NCI-H2081 (cell line): ENCODE results near the gene ADAM12.
A peak's percentile ranks its signal among the peaks of the same experiment; 100 is the strongest.

ENCODE experiments used
- DNase-seq, 2 experiments: peaks; one replicate each; lab custom pipeline; 2025; lab: John Stamatoyannopoulos, UW

The ADAM12 gene, protein sequence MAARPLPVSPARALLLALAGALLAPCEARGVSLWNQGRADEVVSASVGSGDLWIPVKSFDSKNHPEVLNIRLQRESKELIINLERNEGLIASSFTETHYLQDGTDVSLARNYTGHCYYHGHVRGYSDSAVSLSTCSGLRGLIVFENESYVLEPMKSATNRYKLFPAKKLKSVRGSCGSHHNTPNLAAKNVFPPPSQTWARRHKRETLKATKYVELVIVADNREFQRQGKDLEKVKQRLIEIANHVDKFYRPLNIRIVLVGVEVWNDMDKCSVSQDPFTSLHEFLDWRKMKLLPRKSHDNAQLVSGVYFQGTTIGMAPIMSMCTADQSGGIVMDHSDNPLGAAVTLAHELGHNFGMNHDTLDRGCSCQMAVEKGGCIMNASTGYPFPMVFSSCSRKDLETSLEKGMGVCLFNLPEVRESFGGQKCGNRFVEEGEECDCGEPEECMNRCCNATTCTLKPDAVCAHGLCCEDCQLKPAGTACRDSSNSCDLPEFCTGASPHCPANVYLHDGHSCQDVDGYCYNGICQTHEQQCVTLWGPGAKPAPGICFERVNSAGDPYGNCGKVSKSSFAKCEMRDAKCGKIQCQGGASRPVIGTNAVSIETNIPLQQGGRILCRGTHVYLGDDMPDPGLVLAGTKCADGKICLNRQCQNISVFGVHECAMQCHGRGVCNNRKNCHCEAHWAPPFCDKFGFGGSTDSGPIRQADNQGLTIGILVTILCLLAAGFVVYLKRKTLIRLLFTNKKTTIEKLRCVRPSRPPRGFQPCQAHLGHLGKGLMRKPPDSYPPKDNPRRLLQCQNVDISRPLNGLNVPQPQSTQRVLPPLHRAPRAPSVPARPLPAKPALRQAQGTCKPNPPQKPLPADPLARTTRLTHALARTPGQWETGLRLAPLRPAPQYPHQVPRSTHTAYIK

DNA sequence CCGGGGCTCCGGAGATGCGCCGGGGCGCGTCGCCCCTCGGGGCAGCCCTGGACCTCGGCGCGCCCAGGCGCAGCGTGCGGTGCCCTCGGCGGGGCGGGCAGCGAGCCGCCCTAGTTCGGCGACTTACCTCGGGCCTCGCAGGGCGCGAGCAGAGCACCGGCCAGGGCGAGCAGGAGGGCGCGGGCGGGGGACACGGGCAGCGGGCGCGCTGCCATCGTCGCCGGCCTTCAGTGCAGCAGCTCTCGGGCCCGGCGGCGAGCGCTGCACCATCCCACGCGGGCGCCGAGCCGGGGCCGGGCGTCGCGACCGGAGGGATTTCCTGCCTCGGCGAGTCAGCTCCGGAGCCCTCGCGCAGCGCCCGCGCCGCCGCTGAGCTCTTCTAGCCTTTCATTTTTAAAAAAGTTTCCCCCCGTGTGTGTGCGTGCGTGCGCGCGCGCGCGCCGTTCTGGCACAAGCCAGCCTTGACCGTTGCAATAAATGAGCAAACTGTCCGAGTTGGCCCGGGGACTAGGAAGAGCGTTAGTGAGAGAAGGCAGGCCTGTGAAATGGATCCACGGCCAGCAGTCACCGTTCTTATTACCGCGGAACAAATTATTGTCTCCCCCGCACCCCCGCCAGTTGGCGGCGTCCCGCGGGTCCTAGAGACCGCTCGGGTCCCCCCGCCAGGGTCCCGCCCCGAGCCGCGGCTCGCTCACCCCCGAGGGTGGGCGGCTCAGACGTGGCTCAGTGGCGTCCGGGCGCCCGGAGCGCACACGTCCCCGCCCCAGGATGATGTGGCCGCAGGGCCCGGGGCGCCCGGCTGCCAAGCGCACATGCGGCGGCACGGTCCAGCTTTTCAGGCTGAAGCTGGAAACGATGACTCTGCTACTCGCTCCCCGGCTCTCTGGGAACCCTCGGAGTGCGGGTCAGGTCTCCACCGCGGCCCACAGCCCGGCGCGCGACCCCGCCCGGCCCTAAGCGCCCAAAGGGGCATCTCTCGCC is at the start of gene ADAM12:
ADAM12 (minus strand) TSS at position 547 of the 981 bp plus-strand sequence; CDS start at position 215, 332 bp downstream.
- DNase-seq, result no peak

DNA sequence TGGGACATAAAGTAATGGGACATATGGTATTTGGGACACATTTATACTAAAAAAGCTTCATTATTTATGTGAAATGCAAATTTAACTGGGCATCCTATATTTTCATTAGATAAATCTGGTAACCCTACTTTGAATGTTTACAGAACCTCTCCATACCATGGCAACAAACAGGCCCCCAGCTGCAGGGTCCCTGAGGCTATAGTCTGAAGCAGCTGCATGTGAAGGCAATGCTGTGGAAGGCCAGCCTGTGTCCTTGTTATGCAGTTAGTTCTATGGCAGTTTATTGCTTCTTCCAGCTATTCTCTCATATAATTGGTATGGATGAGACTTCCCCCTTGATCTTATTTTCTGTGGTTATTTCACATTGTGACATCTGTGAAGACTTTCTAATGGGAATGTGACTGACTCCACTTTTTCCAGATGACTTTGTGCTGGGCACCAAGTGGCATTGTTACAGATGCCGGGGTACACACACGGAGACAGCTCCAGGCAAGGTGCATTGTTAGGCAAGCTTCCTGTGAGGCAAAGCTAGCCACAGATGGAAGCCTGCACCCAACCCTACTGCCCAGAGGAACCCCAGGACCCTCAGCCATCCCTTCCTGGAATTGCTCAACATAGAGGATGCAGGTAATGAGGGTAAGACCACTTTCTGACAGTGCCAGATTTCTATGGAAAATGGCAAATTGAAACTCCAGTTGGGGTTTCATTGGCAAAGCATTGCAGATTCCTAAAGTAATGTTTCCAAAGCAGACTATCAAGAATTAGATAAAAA is 49.5 kb upstream of the ADAM12 start:
- DNase-seq, result peak in 1 of 2 experiments; percentile 2

DNA sequence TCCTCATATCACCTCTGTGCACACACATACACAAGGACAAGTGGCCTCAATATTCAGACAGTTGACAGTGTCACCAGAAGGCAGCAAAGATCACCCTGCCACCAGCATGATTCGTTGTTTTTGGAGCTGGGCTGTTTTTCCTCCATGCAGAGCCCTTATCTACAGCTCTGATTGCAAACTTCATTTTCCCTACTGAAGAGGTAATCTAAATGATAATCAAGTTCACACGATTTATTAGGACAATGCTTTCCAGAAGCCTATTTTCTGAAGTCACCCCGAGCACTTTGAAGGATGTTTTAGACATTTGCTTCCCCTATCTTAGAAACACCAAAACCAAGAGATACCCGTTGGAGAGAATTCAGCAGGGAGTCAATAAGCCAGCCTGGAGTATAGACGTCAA is 46.0 kb upstream of the ADAM12 start:
- no peak for DNase-seq

- no peak for DNase-seq
Measured at GRCh38 chr10:126433351-126433750, 45.1 kb upstream of the ADAM12 start.

DNA sequence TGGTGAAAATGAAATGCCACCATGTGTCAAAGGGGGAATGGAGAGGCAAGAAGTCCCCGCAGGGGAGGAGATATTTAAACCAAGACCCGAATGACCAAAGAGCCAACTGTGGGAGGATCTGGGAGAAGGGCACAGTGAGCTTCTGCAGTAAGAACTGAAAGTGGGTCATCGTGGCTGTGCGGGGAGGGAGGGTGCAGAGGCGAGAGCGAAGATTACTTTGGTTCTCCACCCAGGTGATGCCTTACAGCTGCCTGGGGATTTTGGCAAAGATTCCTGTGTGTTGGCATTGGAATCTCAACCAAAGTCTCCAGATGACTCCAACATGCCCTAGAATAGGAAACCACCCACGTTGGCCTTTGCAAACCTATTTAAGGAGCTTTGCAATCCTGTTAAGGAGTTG is 44.2 kb upstream of the ADAM12 start:
- no peak for DNase-seq

DNA sequence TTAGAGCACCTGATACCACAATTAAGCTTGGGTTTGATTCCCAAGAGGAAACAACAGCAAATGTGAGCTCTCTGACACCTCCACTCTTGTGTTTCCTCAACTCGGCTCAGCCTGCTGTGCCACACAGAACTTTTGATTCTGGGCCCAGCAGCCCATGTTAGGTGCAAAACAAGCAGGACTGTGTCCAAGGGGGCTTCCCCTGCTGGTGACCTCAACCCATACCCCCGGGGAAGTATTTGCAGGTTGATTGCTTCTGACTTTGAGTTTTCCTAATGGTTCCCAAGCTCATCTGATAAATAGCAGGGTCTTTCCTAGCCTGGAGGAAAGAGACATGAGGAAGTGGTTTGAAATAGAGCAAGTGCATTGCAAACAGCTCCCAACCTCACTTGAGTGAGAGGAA is 43.5 kb upstream of the ADAM12 start:
- DNase-seq, result no peak

DNA sequence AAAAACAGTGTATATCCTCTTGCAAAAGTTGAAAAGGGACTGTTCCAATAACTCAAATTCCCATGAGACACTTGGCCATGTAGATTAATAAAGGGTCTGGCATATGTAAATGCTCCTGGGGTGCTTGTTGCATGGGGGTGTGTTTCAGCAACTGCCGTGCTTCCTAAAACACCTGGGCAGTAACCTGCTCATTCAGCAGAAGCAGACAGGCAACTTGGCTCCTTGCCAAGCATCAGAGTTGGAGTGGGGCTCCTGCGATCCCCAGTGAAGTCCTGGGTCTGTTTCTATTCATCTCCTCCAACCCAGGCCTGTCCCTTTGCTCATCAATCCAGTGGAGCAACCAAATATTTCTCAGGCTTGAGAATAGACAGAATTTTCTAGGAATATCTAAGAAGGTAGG is 42.2 kb upstream of the ADAM12 start:
- no peak for DNase-seq

- DNase-seq, result no peak
Measured at GRCh38 chr10:126429275-126429674, 41.0 kb upstream of the ADAM12 start.

GRCh38 chr10:126425489-126426065 is 37.3 kb upstream of the ADAM12 start:
- no peak for DNase-seq

DNA sequence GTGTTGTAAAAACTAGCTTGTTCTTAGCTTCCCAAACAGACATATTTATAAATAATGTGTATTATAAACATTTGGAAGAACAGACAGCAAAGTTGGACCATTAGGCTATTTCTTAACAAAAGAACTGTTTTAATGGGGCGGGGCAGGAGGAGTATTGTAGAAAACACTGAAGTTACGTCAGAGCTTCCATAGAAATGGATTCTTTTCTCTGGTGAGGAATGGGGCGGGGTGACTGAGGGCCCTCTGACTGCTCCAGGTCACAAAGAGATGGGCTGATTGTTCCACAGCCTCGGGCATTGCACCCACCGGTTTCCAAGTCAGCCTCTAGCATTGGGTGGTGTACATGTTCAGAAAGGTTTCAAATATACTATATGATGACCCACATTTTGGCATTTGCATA is 36.8 kb upstream of the ADAM12 start:
- no peak for DNase-seq

DNA sequence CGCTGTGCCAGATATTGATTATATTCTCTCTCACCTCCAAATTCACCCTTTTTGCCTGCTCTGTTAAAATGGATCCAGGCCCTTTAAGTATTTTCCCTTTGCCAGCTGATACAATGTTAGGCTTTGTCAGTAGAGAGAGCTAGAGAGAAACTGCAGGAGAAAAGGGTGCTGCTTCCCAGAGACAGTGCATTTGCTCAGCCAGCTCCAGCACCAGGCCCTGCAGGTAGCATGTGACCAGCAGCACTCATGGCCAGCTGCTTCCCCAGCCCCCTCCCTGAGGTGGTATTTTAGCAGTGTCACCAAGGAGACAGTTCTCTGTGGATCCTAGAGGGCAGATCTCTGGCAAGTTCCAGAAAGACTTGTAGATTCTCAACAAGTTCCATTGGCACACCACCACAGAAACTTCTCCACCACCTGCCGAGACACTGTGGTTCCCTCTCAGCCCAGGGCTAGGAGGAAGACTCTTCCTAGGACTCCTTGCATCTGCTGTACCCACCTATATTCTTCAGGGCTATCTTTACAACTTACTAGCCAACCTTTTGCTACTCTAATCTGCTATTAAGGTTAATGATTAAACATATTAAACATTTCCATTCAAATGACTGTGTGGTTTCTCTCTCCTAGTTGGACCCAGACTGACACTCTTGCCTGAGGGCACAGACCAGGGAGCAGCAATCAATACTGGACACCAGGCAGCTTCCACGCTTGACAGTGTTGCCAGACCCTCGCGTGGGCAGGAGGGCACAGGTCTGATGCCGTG is 35.6 kb upstream of the ADAM12 start:
- DNase-seq, result no peak

DNA sequence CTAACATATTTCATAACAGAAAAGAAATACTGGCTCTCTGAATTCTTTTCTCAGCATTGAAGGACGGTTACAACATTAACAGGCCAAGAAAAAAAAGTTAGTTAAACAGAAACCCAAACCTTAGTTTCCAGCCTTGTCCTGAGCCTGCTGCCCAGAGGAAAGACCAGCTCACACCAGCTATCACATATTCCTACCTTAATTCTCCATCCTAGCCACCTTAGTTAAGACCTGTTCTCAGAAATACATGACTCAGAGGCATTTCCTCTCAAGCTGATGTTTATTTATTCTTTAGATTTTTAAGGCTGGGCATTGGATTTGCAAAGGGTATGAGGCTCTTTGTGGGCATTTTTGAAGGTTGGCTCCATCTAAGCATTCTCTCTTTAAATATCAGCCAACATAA is 34.3 kb upstream of the ADAM12 start:
- DNase-seq, result no peak

DNA sequence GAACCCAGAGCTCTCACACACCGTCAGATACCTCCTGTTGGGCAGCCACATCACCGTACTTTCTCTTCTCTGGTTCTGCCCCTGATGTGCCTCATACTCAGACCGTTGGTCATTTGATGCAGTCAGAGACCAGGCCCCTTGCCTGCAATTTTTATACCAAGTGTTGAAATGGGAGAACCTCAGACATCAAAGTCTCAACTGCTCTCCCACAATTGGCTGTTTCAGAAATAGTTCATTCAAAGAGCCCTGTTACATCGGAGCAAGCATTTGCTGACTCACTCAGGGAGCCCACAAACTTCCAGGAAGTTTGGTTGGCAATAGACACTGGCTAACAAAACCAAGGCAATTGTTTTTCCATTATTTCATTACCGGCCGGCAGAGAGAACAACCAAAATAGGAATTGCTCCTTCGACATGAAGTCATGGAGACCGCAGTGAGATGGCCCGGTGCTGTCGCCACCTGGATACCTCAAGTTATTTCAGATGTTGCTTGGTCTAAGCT is 33.5 kb upstream of the ADAM12 start:
- DNase-seq, result no peak

DNA sequence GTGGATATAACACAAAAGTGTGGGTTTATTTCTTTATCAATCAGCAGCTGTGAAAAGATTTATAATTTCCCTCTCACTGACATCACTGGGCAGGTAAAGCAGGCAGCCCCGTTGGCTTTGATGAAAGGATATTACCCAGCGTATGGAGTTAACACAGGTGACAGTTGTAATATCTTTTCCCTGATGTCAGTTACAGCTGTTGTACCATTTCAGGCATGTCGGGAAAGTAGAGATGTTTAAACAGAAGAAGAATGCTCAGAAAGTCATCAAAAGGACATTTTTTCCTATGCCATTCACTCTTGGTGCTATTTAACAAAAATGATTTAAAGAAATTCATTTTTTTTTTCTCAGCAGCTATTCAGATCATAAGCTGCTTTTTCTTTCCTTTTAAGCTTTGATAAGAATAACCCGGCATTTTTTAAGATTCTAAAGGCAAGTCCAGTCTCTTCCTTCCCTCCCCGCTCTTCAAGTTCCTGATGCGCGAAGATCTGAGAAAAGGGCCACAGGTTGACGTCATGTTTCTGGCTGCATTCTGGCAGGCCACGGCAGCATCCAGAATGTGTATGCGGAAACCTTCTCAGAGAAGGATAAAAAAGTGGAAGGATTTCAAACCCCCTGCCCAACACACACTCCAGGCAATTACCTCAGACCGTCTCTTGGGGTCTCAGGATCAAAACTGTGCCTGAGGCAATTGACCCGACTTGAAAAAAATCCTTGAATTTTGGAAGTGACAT is 32.5 kb upstream of the ADAM12 start:
- DNase-seq, result peak in 1 of 2 experiments; percentile 33

DNA sequence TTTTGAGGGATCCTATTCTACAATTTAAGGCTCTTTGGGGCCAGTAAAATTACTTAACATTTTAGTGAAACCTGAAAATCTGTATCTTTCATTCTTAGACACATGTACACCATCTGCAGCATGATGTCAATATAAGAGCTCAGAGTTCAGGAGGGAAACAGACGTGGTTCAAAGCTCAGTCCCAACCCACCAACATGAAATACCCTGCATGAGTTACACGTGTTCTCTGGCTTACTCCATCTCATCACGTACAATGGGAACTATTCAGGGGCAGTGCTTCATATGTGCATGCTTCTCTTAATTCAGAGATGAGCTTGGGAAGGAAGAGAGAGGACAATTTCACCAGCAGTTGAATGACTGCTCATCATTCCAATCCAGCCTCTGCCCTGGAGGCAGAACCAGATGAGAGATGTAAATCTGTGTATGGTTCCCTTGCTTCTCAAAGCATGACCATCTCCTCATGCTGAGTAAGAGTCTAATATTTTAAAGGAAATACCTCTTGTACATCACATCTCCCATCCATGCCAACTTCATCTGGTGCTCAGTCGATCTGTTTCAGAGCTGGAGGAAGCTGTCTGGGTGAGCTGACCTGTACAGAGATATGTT is 29.0 kb upstream of the ADAM12 start:
- no peak for DNase-seq

- DNase-seq, result no peak
Measured at GRCh38 chr10:126409821-126410220, 21.5 kb upstream of the ADAM12 start.

GRCh38 chr10:126408953-126409641 is 20.8 kb upstream of the ADAM12 start:
- no peak for DNase-seq

- no peak for DNase-seq
Measured at GRCh38 chr10:126407831-126408230, 19.6 kb upstream of the ADAM12 start.
